NCI-H345 treated with DMSO at 0.1 percent for 48 hours (cell line): ENCODE measurements around the gene MAST4.

Experiments used
- DNase-seq: peaks from one replicate; lab custom pipeline; 2025; ENCODE audit not compliant: unreplicated experiment; lab: John Stamatoyannopoulos, UW

MAST4 gene

DNA sequence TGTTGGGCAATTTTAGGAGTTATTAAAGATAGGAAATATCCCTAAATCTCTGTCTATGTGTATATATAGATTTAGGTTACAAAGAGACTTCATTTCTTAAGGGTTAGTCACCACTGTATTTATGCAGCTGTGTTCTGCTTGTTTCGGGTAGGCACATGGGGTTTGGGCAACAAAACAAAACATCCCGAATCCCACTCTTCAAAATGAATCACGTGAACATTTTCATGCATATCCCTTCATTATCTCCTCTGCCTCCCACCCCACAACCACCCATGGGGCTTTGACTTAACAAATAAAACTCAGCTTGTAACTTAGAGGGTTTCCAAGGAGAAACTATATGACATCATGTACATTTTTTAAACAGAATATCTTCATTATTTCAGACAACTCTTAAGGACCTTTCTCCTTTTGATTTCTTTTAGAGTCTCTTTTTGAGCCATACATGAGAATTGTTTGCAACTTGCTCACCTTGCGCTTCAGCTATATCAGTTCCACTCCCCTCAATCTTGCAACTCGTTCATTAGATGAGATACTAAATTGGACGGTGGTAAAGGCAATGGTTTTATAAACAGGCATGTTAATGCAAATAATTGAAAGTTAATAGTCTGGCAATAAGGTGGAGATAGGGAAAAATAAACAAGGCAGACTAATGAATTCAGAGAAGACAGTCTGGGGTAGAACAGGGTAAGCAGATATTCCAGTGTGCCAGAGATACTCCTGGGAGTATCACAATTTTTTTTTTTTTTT, 463.7 kb downstream of the MAST4 start:
- no peak for DNase-seq

DNA sequence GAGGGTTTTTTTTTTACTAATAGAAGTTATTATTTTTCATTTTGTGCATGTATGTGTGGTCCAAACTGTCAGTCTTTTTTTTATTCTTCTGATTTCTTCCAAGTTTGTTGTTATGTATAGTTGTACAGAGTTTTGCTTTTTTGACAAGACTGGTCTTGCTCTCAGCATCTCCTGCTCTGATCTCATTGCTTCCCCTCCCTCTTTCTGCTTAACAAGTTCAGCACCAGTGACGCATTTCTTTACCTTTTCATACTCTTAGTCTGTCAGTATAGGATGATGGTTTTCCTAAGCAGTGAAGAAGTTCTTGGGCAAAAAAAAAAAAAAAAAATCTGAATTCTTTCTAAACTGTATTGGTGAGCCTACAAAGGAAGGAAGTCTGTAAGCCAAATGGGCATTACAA, 465.3 kb downstream of the MAST4 start:
- DNase-seq: no peak

DNA sequence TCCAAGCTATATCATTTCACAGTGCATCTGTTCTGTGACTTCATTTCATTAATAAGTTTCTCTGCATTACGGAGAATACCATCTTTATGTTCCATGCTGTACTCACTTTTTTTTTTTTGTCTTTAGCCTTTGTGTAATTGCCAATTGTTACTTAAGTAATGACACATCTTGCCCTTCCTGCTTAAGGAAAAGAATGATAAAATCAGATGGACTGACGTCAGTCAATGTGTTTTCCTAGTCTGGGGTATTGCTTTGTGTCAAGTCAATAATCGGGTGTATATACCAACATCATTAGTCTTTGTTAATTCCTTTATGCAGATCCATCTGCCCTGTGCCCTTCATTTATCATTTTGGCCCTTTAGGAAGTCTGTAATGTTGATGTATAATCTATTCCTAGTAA, 466.9 kb downstream of the MAST4 start:
- no peak for DNase-seq

DNA sequence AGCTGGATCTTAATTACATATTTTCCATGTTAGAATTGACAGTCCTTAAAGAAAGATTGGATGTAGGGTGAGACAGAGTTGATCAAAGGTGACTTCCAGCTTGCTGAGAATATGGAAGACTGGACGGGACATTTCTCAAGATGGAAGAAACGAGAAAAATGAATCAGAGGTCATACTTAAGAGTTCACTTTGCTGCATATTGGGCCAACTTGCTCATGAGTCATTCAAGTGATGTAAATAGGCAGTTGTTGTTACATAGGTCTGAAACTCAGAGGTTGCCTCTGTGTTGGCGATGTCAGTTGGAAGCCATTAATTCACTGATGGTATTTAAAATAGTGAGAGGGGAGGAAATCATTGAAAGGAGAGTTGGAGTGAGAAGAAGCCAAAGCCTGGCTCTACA, 467.6 kb downstream of the MAST4 start:
- no peak for DNase-seq

DNA sequence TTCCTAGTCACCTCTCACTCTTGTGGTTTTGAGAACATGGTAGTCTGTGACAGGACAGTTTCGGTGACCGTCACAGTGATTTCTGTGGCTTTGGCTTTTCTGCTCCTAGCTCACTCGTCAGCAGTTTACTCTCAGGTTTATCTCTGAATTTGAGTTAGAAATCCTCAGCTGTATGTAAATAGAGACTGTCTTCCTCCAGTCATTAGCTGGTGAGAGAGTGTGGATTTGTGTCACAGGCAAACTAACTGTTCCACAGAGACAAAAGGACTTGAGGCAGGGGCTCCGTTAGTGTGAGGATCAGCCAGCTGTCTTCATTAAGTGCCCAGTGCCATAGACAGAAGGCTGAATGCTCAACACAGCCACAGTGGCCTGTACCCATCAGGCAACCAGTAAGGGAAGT, 469.0 kb downstream of the MAST4 start:
- DNase-seq: no peak

DNA sequence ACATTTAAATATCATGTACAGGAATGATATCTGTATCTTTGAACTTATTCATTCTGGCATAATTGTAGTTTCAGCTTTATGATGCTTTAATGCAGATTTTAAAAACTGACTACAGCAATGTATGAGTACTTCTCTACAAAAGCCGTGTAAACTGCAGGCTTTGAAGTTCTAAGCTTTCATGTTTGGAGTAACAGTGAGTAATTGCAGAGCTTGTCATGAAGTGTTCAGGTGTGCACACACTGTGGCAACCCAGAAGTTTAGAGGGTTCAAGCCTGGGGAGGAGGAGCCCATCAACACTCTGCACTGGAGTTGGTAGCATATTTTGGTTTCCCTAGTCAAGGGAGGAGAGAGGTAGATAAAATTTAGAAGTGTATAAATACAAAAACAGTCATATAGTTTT, 469.5 kb downstream of the MAST4 start:
- DNase-seq: no peak

DNA sequence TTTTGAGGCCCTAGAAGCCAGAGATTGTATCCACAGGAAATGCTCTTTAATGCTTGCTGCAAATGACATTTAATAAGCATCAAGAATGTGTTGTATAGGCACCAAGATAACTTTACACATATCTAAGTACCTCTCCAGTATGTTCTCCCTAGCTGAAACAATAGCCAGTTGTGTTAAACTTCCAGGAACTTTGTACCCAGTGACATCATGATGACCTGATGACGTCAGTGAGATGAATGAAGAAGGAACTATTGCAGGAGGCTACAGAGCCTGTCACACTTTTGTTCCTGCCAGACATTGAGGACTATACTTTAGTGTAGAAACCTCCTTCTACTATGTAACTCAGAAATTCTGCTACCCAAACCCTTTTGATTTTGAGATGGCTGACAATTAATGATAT, 470.6 kb downstream of the MAST4 start:
- DNase-seq: no peak

DNA sequence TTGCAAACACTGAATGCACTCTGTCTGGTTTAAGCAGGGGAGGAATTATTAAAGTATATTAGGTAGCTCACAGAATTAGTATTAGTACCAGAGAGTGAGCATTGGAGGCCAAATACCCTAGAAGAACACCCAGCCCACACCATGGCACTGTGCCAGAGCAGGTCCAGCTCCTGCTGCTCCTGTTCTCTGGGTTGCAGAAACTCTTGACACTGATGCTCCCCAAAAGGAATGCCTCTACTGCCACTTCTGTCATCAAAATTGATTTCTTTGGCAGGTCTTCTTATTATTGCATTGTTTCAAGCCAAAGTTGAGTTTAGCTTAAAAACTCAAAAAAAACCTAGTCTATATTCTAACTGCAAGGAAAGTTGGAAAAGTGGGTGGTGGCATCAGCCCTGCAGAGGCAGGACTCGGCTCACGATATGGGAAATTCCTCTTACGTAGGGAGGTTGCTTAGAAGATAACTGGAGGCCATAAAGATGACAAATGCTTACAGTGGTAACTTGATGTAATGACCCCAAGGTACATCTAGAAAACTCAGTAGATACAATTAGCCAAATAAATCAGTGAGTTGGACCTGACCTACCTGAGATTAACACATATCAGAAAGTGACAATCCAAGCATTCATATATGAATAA, 477.0 kb downstream of the MAST4 start:
- no peak for DNase-seq

DNA sequence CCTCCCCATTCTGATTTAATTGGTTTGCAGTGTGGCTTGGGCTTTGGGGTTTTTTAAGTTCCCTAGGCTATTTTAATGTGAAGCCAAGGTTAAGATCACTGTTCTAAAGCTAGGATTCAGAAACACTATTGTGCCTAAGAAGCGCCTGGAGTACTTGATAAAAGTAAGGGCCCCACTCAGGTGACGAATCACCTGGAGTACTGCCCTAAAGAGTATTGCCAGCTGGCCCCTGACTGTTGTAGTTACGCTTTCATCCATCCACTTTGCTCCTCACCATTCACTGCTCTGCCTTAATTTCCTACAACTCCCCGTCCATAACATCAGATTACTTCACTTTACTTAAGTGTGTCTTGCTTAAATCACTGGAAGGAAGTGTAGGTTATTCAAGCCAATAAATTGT, 481.1 kb downstream of the MAST4 start:
- no peak for DNase-seq

DNA sequence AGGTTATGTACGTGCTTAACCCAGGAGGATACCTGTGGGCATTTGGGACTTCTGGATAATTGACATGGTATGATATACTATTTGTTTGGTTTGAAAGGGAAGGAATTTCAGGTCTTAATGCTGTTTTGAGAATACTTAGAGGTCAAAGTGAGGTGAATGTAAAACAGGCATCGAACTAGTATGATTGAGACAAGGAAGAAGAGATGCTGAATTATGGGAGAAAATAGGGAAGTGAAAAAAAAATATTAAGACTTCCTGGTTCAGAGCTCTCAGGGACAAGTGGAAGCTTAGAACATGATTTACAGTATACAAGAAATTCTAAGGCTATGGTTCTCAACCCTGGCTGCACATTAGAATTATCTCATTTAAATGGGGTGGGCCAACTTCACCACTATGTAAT, 485.1 kb downstream of the MAST4 start:
- no peak for DNase-seq

DNA sequence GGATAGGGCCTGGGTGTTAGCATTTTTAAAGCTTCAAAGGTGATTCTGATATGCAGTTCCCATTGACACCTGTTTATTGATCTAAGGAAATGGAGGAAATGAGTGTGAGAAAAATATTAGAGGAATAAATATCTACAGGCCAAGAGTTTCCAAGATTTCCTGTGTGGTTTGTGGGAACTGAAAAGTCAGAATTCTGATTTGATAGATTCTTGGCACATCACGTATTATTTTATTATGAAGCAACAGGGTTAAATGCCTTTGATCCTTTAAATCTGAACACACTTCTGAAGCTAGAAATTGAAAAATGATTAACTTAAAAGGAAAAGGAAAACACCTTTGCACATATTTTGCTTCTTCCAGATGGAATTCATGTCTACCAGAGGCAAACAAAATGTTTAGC, 486.7 kb downstream of the MAST4 start:
- DNase-seq: no peak

DNA sequence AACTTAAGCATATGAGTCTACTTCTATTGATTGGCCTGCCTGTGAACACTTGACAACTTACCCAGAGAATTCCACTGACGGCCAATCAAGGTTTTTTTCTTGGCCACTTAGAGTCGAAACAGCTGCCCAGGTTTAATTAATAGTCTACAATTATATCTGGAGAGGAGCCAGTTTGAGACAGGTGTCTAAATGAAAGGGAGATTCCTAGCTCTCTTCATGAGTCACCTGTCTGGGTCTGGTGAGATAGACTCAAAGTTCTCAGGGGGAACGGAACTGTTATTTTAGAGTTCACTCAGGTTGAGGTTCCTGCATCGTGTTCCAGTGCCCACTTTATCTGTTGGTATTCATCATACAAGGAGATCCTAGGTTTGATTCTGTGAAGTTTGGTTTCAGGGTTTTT, 489.4 kb downstream of the MAST4 start:
- DNase-seq: peak; percentile 17

DNA sequence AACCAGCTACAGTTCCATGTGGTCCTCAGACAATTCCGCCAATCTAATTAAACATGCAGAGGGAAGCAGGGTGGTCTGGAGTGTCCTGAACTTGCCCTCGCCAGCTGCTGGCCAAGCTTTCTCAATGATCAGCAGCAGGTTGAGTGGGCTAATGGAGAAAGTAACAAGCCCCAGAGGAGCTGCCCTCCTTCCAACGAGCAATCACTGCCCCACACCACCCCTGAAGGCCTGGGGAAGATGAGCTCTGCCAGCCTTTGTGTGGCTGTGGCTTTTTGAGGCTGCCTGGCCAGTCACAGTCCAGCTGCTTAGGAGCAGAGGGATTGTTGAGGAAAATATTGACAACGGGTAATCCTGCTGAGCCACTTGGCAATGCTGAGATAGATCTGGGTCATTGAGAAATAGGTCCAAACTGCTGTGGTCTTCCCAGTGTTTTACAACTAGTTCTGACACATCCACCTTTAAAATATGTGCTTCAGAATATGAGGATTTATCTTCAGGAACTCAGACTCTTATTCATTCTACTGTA, 493.1 kb downstream of the MAST4 start:
- no peak for DNase-seq

DNA sequence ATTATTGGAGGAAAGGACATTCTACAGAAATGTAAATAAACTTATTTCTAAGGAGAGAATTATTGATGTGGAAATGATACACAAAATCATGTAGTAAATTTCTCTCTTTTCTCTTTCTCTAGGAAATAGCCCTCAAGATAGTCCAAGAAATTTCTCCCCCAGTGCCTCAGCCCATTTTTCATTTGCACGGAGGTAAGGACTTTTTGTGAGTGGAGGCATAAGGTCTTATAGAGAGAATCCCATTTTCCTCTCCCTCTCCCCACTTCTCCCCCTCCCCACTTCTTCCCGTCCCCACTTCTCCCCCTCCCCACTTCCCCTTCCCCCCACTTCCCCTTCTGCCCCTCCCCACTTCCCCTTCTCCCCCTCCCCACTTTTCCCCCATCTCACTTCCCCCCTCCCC, 493.8 kb downstream of the MAST4 start:
- DNase-seq: no peak

DNA sequence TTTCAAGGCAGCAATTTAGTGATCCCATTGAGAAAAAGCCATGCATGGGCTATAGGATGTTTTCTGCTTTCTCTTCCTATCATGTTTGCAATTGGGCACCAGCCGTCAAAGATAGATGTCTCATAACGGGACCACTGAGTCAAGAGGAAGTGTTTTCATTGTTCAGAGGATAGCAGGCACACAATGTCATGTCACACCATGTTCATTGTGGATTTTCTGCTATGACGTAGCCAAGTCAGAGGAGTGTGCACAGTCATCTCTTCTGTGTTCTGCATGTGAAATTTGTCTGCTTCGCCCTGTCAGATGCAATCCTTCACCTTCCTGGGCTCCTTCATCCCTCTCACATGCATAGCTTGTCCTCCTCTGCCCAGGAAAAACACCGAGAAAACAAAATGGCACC, 494.4 kb downstream of the MAST4 start:
- DNase-seq: no peak

DNA sequence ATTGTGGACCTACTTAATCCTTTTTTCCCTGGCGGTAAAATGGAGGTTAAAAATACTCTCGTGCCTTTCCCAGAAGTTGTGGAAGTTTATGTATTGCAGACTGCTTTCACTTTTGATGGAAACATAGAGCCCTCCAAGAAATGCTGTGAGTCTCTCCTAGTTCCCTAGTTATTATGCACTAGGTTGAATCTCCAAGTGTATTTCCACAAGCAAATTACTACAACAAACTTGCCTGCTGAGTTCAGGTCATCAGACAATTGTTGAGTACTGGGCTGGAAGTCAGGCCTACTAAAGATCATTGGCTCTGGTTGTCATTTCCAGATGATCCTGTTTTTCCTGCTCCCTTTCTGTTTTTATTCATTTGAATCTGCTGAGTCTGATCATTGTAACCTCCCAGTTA, 496.3 kb downstream of the MAST4 start:
- no peak for DNase-seq

DNA sequence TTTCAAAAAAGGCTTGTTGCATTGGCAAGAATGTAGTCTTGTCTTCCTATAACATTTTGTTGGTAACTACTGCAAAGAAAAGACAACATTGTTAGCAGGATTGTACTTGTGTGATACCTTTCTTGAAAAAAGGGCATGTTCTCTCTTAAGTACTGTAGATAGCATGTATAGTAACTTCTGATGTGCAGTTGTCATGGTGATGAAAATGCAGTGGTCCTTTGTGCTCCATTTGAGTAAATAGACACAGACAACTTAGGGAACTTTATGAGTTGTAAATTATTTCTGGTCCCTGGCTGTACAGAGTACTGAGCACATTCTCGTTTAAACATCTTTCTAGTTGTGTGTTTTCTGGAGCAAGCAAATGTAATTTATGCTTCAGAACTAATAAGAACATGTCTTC, 497.1 kb downstream of the MAST4 start:
- DNase-seq: no peak

DNA sequence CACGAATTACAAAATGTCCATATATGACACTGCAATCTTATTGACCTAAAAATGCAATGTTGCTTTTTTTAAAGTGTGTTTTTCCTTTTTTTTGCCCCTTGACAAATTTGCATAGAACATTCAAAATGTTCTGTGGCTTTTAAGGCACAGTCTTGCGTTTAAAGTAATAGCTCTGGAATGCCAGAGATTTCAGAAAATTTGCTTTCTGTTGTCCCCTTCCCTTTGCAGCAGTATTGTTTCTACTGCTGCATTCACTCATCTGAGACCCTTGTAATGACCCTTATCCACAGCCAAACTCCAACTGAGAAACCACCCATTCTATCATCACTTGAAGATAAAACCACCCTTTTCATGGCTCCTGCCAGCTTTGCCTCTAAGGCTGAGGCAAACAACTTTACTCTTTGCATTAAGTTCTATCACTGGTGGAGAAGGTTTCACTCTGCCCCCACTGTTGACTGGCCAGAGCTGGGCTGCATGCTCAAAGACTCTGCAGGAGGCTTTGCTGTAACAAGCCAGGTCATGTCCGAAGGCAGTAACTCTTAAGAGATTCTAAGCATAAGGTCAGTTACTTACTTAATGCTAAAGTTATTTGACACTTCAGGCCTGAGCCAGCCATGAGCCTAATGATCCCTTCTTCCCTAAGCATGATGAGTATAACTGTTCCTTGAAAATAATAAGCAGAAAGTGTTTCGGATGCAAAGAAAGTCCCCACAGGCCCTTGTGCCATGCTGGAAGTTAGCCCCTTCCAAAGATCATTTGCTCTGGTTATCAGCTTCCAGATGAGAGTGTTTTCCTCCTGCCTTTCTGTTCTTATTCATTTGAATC, 498.5 kb downstream of the MAST4 start:
- no peak for DNase-seq

DNA sequence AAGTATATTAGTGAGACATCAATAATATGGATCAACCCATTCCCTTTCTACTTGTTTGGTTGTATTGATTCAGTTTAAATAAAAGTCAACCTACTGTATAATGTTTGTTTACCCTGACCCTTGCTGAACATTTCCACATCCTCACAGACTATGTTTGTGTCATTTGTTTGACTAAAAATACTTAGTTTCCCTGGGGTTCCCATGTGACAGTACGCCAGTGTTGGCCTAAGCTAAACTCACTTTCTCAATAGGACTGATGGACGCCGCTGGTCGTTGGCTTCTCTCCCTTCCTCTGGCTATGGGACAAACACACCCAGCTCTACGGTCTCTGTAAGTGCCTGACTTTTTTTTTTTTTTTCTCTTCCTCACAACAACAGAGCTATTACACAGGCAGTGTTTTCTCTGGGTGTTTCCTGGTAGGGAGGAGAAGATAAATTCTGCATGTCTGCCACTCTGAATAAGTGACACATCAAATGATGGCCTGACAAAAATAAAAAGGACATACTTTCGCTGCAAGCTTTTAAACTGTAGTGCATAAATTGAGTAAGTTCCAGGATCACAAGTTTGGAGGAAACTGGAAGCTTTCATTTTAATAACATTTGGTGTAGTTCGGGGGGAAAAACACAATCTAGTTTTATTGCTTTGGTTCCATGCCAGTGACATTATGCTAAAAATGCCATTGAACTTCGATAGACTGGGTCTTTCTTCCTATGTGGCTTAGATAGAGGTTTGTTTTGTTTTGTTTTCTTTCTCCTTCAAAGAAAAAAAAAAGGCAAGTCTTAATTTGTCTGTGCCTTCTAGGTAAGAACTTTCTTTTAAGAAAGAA, 499.4 kb downstream of the MAST4 start:
- DNase-seq: no peak

DNA sequence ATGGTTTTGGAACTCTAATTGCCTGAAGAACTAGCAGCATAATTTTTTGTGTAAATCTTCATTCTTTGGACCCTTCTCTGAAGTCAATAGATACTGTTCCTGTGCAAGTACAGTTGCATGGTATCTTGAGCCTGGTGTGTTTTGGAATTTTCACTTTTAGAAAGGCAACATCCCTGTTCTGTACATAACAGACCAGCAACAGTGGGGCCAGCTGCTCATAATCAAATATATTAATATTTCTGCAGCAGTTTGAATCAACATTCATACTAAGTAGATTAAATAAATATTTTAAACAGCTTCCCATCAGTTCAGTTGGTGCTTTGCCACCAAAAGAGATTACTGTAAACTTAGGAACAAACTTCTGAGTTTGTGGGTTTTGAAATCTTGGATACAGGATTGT, 502.5 kb downstream of the MAST4 start:
- no peak for DNase-seq

DNA sequence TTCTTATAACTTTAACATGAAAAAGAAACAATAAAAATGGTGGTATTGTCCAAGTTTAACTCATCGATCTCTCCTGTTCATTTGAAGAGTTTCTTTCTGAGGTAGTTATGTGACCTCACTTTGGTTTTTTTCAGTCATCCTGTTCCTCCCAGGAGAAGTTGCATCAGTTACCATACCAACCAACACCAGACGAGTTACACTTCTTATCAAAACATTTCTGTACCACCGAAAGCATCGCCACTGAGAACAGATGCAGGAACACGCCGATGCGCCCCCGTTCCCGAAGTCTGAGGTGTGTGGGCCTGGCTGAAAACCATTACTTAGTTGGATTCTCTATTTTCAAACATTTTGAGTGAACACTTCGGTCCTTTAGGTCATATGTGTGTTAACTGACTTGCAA, 504.1 kb downstream of the MAST4 start:
- no peak for DNase-seq
